NCI-H345 (cell line): ENCODE results near the gene ADARB2.
A peak's percentile ranks its signal among the peaks of the same experiment; 100 is the strongest.

ENCODE experiments used
- DNase-seq: peaks from one replicate; lab custom pipeline; 2025; lab: John Stamatoyannopoulos, UW

The ADARB2 gene

DNA sequence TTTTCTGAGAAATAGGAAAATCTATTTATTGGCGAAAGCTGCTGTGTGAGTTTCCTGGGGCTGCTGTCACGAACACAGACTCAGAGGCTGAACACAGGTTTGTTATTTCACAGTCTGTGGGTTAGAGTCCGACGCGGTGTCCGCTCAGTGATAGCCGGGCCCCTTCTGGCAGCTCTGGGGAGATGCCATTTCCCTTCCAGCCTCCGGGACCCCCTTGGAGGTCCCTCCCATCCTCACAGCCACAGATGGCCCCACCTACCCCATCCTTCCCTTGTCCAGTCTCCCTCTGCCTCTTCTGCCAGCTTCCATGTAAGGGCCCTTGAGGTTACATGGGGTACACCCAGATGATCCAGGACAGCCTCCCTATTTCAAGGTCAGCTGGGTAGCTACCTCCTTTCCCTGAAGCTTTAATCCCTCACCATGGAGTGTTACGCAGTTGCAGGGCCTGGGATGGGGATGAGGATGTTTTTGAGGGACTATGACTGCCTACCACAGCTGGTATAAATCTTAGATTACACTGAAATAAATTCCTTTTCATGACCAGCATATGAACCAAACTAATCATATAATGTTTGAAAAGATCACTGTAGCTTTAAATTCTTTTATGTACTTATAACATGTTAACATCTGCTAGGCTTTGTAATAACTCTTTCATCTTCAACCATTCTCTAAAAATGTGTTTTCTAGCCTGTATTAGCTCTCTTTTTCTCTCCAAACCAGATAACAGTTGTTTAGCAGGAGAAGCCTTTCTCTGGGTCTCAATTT lies 582.6 kb downstream of the ADARB2 start:
- no peak for DNase-seq

DNA sequence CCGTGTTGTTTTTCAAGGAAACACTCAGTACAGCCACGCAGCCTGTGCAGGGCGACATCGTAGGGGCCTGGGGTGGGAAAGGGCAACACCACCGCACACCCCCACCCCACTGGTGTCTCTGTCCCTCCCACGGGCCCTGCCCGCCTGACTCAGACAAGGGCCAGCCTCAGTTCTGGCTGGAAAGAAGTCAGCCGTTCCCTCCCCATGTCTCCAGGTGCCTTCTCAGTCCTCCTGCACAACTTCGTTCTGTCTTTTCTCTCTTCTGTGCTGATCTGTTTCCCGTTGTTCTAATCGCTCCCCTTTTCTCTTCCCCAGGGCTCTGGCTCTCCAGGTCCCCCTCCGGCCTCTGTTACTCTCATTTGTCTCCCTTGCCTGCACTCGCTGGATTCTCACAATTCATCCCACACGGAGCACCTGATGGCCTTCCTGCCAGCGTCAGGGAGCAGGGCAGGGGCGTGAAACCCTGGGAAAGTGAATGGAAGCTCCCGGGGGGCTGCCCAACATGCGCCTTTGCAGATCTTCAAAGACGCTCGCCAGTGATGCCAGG lies 583.4 kb downstream of the ADARB2 start:
- DNase-seq = no peak

GRCh38 chr10:1153251-1153763 lies 584.0 kb downstream of the ADARB2 start:
- no peak for DNase-seq

- DNase-seq = no peak
Observed at GRCh38 chr10:1152386-1153250, 584.7 kb downstream of the ADARB2 start.

DNA sequence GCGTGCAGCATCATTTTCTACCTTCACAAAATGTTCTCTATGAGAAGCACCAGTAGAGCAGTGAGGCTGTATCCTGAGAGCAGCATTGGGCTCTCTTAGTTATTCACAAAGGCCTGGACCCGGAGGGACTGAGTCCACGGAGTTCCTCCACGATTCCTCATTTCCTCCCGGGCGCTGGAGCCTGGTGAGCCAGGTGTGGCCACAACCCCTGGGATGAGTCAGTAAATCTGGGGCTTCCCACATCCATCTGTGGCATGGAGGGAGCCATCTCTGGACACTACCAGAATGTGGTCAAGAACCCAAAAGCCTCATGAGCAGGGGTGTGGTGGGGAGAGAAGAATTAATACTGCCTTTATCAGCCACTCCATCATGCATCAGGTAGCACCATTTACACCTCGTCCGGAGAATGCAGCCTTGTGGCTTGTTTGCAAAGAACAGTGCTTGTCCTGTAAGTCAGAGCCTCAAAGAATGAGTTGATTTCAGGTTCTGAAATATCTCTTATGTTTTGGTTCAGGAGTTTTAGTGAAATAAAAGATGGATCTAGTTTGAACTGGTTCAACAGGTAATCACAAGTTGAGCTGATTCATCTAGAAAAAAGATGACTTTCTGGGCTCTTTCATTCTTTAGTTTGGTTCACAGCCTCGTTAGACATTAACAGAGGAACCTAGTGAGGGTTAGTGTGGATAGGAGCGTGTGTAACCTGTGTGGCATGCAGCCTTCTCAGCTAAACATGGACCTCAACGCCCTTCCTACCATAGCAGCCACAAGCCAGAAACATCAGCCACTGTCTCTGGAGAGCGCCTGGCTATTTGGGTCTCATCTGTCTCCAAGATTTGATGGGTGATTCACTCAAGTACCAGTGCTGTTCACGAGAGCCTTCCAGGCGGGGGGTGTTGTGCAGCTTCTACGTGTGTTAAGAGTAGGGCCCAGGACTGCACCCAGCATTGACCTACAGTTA lies 586.0 kb downstream of the ADARB2 start:
- DNase-seq = no peak

DNA sequence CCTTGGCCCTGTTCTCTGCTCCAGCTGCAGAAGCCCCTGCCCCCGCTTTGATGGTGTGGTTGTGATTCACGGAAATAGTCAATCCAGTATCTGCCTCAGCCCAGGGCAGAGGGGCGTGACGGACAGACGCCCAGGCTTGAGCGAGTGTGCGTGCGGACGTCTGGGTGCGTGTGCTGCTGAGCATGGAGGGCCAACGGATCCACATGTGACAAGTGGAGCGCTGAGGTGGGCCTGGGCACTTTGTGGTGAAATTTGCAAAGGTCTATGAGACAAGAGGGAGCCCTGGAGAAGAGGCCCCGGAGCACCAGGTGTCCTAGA lies 586.7 kb downstream of the ADARB2 start:
- DNase-seq = no peak

- no peak for DNase-seq
Observed at GRCh38 chr10:1149793-1150637, 587.3 kb downstream of the ADARB2 start.

GRCh38 chr10:1148855-1149605 lies 588.3 kb downstream of the ADARB2 start:
- DNase-seq = no peak

- no peak for DNase-seq
Observed at GRCh38 chr10:1147810-1148209, 589.5 kb downstream of the ADARB2 start.

- DNase-seq = peak; percentile 0
Observed at GRCh38 chr10:1142596-1142995, 594.7 kb downstream of the ADARB2 start.

- DNase-seq = no peak
Observed at GRCh38 chr10:1141701-1142100, 595.6 kb downstream of the ADARB2 start.

- no peak for DNase-seq
Observed at GRCh38 chr10:1141261-1141660, 596.1 kb downstream of the ADARB2 start.

GRCh38 chr10:1138529-1138928 lies 598.8 kb downstream of the ADARB2 start:
- DNase-seq = no peak

DNA sequence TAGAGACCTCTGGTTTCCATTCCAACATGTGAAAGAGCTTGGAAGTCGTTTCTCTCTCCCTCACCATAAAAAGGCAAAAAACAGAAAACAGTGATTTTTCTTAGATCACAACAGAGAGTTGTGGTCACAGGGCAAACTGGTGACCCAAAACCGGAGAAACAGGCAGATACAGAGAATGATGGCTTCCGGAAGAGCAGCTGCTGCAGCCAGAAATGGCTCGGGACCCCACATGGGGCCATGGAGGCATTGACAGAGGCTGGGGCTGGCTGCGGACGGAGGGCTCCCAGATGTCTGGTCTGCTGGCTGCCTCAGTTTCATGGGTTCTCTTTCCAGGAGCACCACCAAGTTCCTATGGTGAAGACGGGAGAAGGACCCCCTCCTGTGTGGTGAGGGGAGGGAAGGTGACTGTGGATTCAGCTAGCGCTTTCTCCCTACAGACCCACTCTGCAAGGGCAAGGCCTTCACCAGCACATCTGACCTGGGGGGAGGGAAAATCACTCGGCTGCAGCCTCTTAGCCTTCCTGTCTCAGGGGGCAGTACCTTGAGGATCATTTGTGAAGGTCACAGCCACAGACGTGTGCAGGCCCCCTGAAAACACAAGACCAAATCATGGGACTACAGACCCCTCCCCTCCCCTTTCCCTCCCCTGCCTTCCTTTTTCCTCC lies 599.7 kb downstream of the ADARB2 start:
- DNase-seq = no peak

DNA sequence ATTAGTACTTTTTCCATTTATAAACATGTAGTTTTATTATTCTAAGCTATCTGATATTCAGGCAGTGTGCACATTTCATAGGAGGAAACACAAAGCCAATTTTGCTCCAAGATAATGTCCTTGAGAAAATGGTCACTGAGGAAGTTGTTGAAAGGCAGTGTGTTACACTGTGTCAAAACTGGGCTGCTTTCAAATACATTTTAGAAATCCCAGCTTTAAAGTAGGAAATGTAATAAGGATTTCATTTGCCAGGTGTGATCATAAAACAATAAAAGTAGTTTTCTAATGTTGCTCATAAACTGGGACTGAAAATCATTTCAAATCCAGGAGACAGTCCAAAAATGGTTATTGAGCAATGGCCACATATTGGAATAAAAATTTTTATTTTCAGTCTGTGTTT lies 601.1 kb downstream of the ADARB2 start:
- no peak for DNase-seq

DNA sequence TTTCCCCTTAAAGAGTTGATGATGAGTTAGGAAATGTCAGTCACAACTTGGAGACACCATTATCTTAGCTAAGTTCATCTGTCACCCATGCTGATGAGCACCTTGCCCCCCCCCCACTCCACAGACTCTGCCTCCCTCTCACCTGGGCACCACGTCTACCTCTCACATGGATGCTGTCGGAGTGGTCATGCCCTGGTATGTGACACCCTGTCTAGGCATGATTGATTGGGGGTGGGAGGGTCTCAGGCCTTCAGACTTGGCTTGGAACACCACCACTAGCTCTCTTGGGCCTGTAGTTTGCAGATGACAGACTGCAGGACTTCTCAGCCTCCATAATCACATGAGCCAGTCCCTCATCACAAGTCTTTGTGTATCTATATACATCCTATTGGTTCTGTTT lies 603.2 kb downstream of the ADARB2 start:
- DNase-seq = no peak

DNA sequence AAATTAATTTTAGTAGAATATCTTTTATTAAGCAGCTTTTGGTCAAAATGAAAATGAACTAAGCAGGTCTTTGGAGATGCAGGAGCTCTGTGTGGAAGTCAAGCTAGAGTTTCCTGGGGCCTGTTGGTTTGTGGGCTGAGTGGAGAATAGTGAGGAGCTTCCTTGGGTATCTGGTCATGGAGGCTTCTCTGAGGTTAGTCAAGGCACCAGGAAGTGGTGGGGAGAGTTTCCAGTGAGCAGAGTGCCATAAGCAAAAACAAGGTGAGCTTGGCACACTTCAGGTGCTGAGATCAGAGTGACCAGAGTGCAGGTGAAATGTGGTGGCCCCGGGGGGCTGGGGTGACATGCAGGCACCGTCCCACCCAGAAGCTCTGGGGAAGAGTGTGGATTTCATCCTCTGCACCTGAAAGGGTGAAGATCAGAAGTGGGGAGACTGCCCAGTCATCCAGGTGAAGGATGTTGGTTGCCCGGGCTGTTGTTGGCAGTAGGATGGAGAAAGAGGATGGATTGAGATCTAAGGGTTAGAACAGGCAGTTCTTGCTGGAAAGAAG lies 603.8 kb downstream of the ADARB2 start:
- DNase-seq = no peak

- no peak for DNase-seq
Observed at GRCh38 chr10:1132584-1132983, 604.7 kb downstream of the ADARB2 start.
